SK-N-SH treated with all-trans-retinoic acid at 6 μM for 48 hours (cell line): ENCODE measurements around the gene ITLN1.
"Not testable (repeated sequence)": the region's sequence is repeated elsewhere in the genome, so short reads cannot be mapped to it uniquely, and the experiment has no call there.

Experiments used
- ARNTL ChIP-seq: fragments of 450-650 bp; formaldehyde crosslinking; IDR thresholded peaks from 2 replicates; pipeline ENCODE4 v1.5.0; 2020; ENCODE audit warnings: low read depth, mild to moderate bottlenecking, moderate library complexity, borderline replicate concordance
- BACH2 ChIP-seq: fragments of 250-450 bp; sonication (Bioruptor Pico); IDR thresholded peaks from 2 replicates; pipeline ENCODE4 v1.9.0; 2021; ENCODE audit warnings: mild to moderate bottlenecking, borderline replicate concordance
- CREB5 ChIP-seq: fragments of 250-450 bp; sonication (Bioruptor Pico); IDR thresholded peaks from 2 replicates; pipeline ENCODE4 v1.5.1; 2020; ENCODE audit warnings: low read depth, mild to moderate bottlenecking, moderate library complexity
- ESRRG ChIP-seq: fragments of 250-450 bp; sonication (Bioruptor Pico); IDR thresholded peaks from 2 replicates; pipeline ENCODE4 v1.6.1; 2021; ENCODE audit warnings: mild to moderate bottlenecking
- PATZ1 ChIP-seq: fragments of 250-450 bp; sonication (Bioruptor Pico); IDR thresholded peaks from 2 replicates; pipeline ENCODE4 v1.8.0; 2020; ENCODE audit warnings: mild to moderate bottlenecking, moderate library complexity, borderline replicate concordance
- POU6F1 ChIP-seq: fragments of 250-450 bp; sonication (Bioruptor Pico); IDR thresholded peaks from 2 replicates; pipeline ENCODE4 v1.8.0; 2021; ENCODE audit warnings: low read depth, mild to moderate bottlenecking, moderate library complexity, borderline replicate concordance
- TCF4 ChIP-seq: fragments of 250-450 bp; sonication (Bioruptor Pico); IDR thresholded peaks from 2 replicates; pipeline ENCODE4 v1.8.0; 2021; ENCODE audit warnings: mild to moderate bottlenecking, moderate library complexity, borderline replicate concordance
- TOX ChIP-seq: fragments of 250-450 bp; sonication (Bioruptor Pico); IDR thresholded peaks from 2 replicates; pipeline ENCODE4 v1.8.0; 2021; ENCODE audit warnings: mild to moderate bottlenecking, moderate library complexity, borderline replicate concordance
- TSHZ2 ChIP-seq: fragments of 250-450 bp; sonication (Bioruptor Pico); IDR thresholded peaks from 2 replicates; pipeline ENCODE4 v1.5.0; 2020; ENCODE audit warnings: mild to moderate bottlenecking, moderate library complexity
- ZFP3 ChIP-seq: fragments of 250-450 bp; sonication (Bioruptor Pico); IDR thresholded peaks from 2 replicates; pipeline ENCODE4 v1.5.0; 2020; ENCODE audit warnings: mild to moderate bottlenecking, moderate library complexity
- ZFP30 ChIP-seq: fragments of 450-650 bp; formaldehyde crosslinking; IDR thresholded peaks from 2 replicates; pipeline ENCODE4 v1.5.0; 2022; ENCODE audit warnings: mild to moderate bottlenecking, moderate library complexity
- ZNF565 ChIP-seq: fragments of 450-650 bp; formaldehyde crosslinking; conservative IDR thresholded peaks from 2 replicates; pipeline ENCODE4 v1.5.0; 2020; ENCODE audit warnings: low read depth, mild to moderate bottlenecking, moderate library complexity
- ZNF8 ChIP-seq: fragments of 450-650 bp; formaldehyde crosslinking; IDR thresholded peaks from 2 replicates; pipeline ENCODE4 v1.5.0; 2020; ENCODE audit warnings: mild to moderate bottlenecking, moderate library complexity

- TF ChIP-seq ESRRG (CRISPR knock-in tag); PATZ1; TSHZ2 (CRISPR knock-in tag); TCF4 (CRISPR knock-in tag); POU6F1 (CRISPR knock-in tag); CREB5 (CRISPR knock-in tag); TOX; ZNF565 (CRISPR knock-in tag); ARNTL (CRISPR knock-in tag); ZFP3 (CRISPR knock-in tag); ZFP30 (CRISPR knock-in tag); BACH2 (CRISPR knock-in tag); ZNF8 (CRISPR knock-in tag): not testable (repeated sequence)
Measured at GRCh38 chr1:160902251-160902650, 17.3 kb upstream of the ITLN1 start.
